Measurements from ENCODE around the gene APOE.
A peak's percentile ranks its signal among the peaks of the same experiment; 100 is the strongest.
"Not testable (repeated sequence)": the region's sequence is repeated elsewhere in the genome, so short reads cannot be mapped to it uniquely, and the experiment has no call there.

Gene APOE

GRCh38 chr19:44875666-44876451 lies 29.7 kb upstream of the APOE start:
- no peak overlapping the region for H2AFZ ChIP-seq (ENCODE audit: low read depth, low read length)
- no peaks in the 10 kb centered on the region for H3K27me3 ChIP-seq (ENCODE audit: insufficient read depth, low read length)
- no peaks in the 10 kb centered on the region for H3K9me3 ChIP-seq (ENCODE audit: low read length)
- H3K4me1 ChIP-seq (ENCODE audit: insufficient read depth, low read length) = no peaks in the 10 kb centered on the region
- peaks cover 72% of the 10 kb centered on the region for H3K36me3 ChIP-seq (ENCODE audit: insufficient read depth, low read length)
- H3K4me3 ChIP-seq (ENCODE audit: low read length) = no peak overlapping the region

- H3K27me3 ChIP-seq (ENCODE audit: insufficient read depth, low read length) = no peaks in the 10 kb centered on the region
- H3K36me3 ChIP-seq (ENCODE audit: insufficient read depth, low read length) = peaks cover 66% of the 10 kb centered on the region
- no peaks in the 10 kb centered on the region for H3K9me3 ChIP-seq (ENCODE audit: low read length)
- no peak overlapping the region for H3K4me3 ChIP-seq (ENCODE audit: low read length)
- no peaks in the 10 kb centered on the region for H3K4me1 ChIP-seq (ENCODE audit: insufficient read depth, low read length)
- H2AFZ ChIP-seq (ENCODE audit: low read depth, low read length) = no peak overlapping the region
Observed at GRCh38 chr19:44876930-44877535, 28.6 kb upstream of the APOE start.

GRCh38 chr19:44878120-44878865 lies 27.3 kb upstream of the APOE start:
- H2AFZ ChIP-seq (ENCODE audit: low read depth, low read length) = no peak overlapping the region
- H3K4me3 ChIP-seq (ENCODE audit: low read length) = no peak overlapping the region
- H3K4me1 ChIP-seq (ENCODE audit: insufficient read depth, low read length) = no peaks in the 10 kb centered on the region
- no peaks in the 10 kb centered on the region for H3K27me3 ChIP-seq (ENCODE audit: insufficient read depth, low read length)
- peaks cover 58% of the 10 kb centered on the region for H3K36me3 ChIP-seq (ENCODE audit: insufficient read depth, low read length)
- H3K9me3 ChIP-seq (ENCODE audit: low read length) = no peaks in the 10 kb centered on the region

DNA sequence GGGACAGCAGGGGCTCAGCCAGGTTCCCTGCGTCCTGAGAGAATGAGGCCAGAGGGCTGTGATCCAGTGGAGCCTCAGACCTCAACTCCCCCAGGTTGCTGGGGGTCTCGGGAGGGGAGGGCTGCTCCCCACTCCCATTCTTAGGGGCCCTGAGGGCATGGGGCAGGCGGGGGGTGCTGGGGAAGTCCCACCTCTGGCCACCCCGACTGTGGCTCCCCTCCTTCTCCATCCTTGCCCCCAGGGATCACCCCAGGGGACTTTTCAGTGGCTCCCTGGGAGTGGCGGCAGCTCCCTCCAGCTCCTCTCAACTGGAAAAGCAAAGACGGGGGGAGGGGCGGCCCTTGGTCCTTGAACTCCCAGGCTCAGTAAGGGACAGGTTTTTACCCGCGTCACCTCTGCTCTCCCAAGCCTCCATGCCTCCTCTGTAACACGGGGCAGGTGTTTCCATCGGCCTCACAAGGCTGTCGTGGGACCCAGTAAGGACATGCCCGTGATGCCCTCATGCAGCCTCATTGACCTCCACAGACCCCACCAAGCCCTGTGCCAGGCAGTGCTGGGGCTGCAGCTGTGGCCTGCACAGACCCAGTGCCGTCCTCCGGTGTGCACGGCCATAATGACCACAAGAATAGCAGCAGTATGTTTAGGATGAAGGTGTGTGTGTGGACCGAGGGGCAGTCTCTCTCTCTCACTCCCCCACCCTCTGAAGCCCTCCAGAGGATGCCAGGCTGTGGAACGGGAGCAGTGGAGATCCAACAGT lies 26.1 kb upstream of the APOE start:
- H3K9me3 ChIP-seq (ENCODE audit: low read length) = no peaks in the 10 kb centered on the region
- H3K36me3 ChIP-seq (ENCODE audit: insufficient read depth, low read length) = peaks cover 50% of the 10 kb centered on the region
- no peaks in the 10 kb centered on the region for H3K4me1 ChIP-seq (ENCODE audit: insufficient read depth, low read length)
- H2AFZ ChIP-seq (ENCODE audit: low read depth, low read length) = no peak overlapping the region
- H3K4me3 ChIP-seq (ENCODE audit: low read length) = no peak overlapping the region
- no peaks in the 10 kb centered on the region for H3K27me3 ChIP-seq (ENCODE audit: insufficient read depth, low read length)

DNA sequence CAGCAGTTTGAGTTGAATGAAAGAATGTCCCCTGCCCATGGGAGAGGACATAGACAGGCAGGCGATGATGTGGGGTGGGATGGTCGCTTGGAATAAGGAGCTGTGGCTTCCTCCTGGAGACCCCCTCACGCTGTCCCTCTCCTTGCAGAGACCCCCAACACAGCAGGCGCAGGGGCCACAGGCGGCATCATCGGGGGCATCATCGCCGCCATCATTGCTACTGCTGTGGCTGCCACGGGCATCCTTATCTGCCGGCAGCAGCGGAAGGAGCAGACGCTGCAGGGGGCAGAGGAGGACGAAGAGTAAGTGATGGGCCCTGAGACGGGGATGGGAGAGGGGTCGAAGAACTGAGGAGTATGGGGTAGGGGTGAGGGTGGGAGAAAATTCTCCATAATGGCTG lies 23.5 kb upstream of the APOE start:
- Histone ChIP-seq H3K36me3 (ENCODE audit: insufficient read depth, low read length) (peaks cover 36% of the 10 kb centered on the region), H3K4me3 (ENCODE audit: low read length) (no peak overlapping the region), H3K27me3 (ENCODE audit: insufficient read depth, low read length) (no peaks in the 10 kb centered on the region), H3K9me3 (ENCODE audit: low read length) (no peaks in the 10 kb centered on the region), H3K4me1 (ENCODE audit: insufficient read depth, low read length) (no peaks in the 10 kb centered on the region), H2AFZ (ENCODE audit: low read depth, low read length) (no peak overlapping the region)

DNA sequence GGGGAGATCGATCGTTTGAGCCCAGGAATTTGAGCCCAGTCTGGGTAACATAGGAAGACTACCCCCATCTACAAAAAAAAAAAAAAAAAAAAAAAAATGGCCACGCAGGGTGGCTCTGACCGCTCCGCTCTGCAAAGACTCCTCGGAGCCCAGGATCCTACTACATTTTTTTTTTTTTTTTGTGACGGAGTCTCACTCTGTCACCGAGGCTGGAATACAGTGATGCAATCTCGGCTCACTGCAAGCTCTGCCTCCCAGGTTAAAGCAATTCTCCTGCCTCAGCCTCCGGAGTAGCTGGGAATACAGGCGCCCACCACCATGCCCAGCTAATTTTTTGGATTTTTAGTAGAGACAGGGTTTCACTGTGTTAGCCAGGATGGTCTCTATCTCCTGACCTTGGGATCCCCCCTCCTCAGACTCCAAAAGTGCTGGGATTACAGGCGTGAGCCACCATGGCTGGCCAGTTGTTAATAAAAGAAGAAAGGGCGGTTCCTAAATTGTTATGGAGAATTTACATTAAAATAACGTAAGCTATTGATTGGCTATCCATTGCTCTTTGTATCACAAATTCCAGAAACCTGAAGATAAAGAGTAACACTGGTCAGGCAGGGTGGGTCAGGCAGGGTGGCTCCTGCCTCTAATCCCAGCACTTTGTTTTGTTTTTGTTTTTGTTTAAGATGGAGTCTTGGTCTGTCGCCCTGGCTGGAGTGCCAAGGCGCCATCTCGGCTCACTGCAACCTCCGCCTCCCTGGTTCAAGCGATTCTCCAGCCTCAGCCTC lies 22.8 kb upstream of the APOE start:
- not testable (repeated sequence) for H3K4me3 ChIP-seq (ENCODE audit: low read length); H3K4me1 ChIP-seq (ENCODE audit: insufficient read depth, low read length); H2AFZ ChIP-seq (ENCODE audit: low read depth, low read length); H3K9me3 ChIP-seq (ENCODE audit: low read length); H3K27me3 ChIP-seq (ENCODE audit: insufficient read depth, low read length)
- H3K36me3 ChIP-seq (ENCODE audit: insufficient read depth, low read length) = peaks cover 33% of the 10 kb centered on the region

DNA sequence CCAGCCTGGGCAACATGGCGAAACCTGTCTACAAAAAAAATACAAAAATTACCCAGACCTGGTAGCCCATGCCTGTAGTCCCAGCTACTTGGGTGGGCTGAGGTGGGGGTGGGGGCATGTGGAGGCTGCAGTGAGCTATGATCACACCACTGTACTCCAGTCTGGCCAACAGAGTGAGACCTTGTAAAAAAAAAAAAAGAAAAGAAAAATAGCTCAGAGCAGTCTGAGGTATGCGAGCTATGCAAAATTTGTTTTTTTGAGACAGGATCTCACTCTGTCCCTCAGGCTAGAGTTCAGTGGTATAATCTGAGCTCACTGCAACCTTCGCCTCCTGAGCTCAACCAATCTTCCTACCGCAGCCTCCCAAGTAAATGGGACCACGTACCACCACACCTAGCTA lies 21.7 kb upstream of the APOE start:
- no peaks in the 10 kb centered on the region for H3K27me3 ChIP-seq (ENCODE audit: insufficient read depth, low read length)
- H3K4me3 ChIP-seq (ENCODE audit: low read length) = no peak overlapping the region
- H3K9me3 ChIP-seq (ENCODE audit: low read length) = no peaks in the 10 kb centered on the region
- H3K36me3 ChIP-seq (ENCODE audit: insufficient read depth, low read length) = peaks cover 31% of the 10 kb centered on the region
- no peaks in the 10 kb centered on the region for H3K4me1 ChIP-seq (ENCODE audit: insufficient read depth, low read length)
- H2AFZ ChIP-seq (ENCODE audit: low read depth, low read length) = no peak overlapping the region

DNA sequence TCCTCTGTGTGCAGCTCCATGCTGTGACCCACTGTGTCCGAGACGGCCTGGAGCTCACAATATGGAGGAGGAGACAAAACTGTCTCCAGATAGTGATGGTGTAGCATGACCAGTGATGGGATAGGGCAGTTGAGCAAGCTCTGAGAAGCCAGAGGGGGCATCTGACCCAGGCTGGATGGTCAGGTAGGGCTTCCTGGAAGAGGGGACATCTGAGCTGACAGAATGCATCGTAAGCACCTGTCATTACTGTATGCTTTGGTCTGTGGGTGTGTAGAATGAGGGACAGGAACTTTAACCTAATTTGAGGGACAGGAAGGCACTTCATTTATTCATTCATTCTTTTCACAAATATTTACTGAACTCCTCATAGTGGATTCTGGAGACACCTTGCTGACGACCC lies 21.0 kb upstream of the APOE start:
- Histone ChIP-seq H3K27me3 (ENCODE audit: insufficient read depth, low read length) (no peaks in the 10 kb centered on the region), H3K9me3 (ENCODE audit: low read length) (no peaks in the 10 kb centered on the region), H3K36me3 (ENCODE audit: insufficient read depth, low read length) (peaks cover 30% of the 10 kb centered on the region), H3K4me3 (ENCODE audit: low read length) (no peak overlapping the region), H2AFZ (ENCODE audit: low read depth, low read length) (no peak overlapping the region), H3K4me1 (ENCODE audit: insufficient read depth, low read length) (no peaks in the 10 kb centered on the region)

- Histone ChIP-seq H3K27me3 (ENCODE audit: insufficient read depth, low read length) (no peaks in the 10 kb centered on the region), H2AFZ (ENCODE audit: low read depth, low read length) (no peak overlapping the region), H3K4me1 (ENCODE audit: insufficient read depth, low read length) (no peaks in the 10 kb centered on the region), H3K9me3 (ENCODE audit: low read length) (no peaks in the 10 kb centered on the region), H3K36me3 (ENCODE audit: insufficient read depth, low read length) (peaks cover 27% of the 10 kb centered on the region), H3K4me3 (ENCODE audit: low read length) (no peak overlapping the region)
Observed at GRCh38 chr19:44886141-44886540, 19.5 kb upstream of the APOE start.

GRCh38 chr19:44887648-44888047 lies 17.9 kb upstream of the APOE start:
- Histone ChIP-seq H3K27me3 (ENCODE audit: insufficient read depth, low read length) (no peaks in the 10 kb centered on the region), H3K4me3 (ENCODE audit: low read length) (no peak overlapping the region), H2AFZ (ENCODE audit: low read depth, low read length) (no peak overlapping the region), H3K9me3 (ENCODE audit: low read length) (no peaks in the 10 kb centered on the region), H3K36me3 (ENCODE audit: insufficient read depth, low read length) (peaks cover 30% of the 10 kb centered on the region), H3K4me1 (ENCODE audit: insufficient read depth, low read length) (peaks cover 10% of the 10 kb centered on the region)

- Histone ChIP-seq H3K36me3 (ENCODE audit: insufficient read depth, low read length) (peaks cover 34% of the 10 kb centered on the region), H3K4me1 (ENCODE audit: insufficient read depth, low read length) (peaks cover 10% of the 10 kb centered on the region)
- not testable (repeated sequence) for H2AFZ ChIP-seq (ENCODE audit: low read depth, low read length); H3K27me3 ChIP-seq (ENCODE audit: insufficient read depth, low read length); H3K4me3 ChIP-seq (ENCODE audit: low read length); H3K9me3 ChIP-seq (ENCODE audit: low read length)
Observed at GRCh38 chr19:44888335-44888734, 17.3 kb upstream of the APOE start.

DNA sequence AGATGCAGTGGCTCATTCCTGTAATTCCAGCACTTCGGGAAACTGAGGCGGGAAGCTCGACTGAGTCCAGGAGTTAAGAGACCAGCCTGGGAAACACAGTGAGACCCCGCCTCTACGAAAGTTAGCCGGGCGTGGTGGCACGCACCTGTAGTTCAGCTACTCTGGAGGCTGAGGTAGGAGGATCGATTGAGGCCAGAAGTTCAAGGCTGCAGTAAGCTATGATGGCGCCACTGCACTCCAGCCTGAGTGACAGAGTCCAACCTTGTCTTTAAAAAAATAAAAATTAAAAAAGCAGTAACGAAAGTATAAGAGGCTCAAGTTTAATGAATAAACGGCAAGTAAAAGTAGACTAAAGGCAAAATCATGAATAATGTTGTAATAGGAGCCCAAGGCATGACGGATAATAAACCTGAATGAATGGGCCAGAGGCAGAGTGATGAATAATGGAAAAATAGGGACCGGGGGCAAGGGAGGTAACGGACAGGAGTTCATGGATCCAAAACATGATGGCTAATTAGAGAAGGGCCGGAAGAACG lies 15.7 kb upstream of the APOE start:
- Histone ChIP-seq H3K36me3 (ENCODE audit: insufficient read depth, low read length) (peaks cover 41% of the 10 kb centered on the region), H3K4me1 (ENCODE audit: insufficient read depth, low read length) (peaks cover 10% of the 10 kb centered on the region), H3K9me3 (ENCODE audit: low read length) (no peaks in the 10 kb centered on the region), H2AFZ (ENCODE audit: low read depth, low read length) (no peak overlapping the region), H3K27me3 (ENCODE audit: insufficient read depth, low read length) (no peaks in the 10 kb centered on the region), H3K4me3 (ENCODE audit: low read length) (peak overlapping the region; percentile 48)
